ENCODE data around the gene KIRREL3. TPM values are rescaled to one million over a fixed set of nuclear protein-coding genes. Genes with fewer than 3 reads are reported as not detected.

Gene KIRREL3
- total RNA-seq, 1 donor from 2014 or later: 0.13 TPM

DNA sequence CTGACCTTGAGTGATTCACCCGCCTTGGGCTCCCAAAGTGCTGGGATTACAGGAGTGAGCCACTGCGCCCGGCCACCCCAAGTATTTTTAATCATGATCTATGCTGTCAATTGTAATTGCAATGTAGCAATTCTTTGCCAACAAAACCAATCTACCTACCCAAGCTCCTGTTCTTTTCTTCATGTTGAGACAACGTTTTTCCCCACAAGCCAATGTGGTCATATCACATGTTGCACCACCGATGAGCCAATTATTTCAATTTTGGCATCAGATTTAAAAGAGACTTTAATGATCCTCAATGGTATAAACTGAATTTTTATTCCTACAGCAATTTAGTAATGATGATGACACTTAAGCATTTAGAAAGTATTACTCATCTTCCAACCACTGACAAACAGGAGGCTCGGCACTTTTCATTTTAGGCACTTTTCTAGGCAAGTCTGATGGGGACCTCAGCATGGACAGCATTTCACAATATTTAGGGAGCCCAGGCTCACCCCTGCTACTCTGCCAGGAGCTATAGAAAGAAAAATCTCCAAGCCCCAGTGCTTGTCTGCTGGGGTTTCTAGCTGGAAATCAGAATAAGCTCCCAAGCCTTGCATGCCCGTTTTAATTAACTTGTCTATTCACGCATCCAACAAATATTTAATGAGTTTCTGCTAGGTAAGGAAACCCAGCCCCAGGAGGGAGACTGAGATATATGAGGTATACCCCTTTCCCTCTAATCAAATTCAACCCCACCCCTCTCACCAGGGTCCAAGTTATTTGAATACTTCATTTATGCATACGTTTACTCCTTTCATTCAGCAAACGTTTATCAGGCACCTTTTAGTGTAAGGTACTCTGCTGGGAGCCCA lies 353.6 kb downstream of the KIRREL3 start:
- no peak for DNase-seq (ENCODE audit: low spot score)

DNA sequence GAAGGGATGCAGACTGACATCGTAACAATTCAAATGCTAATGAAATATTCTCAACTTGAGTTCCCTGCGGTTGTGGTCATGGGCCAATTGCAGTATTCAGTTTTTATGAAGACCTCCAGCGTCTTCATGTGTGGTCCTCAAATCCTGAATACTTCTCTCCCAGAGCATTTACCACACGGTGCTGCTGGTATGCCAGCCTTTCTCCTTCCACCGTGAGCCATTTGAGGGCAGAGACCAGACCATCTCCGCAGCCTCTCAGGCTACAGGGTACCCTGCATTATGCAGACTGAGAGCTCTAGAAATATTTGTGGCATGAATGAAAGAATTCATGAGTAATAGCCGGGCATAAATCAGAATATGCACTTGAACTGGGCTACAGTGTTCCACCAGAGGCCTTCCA lies 355.4 kb downstream of the KIRREL3 start:
- DNase-seq (ENCODE audit: low spot score) (no peak), ATAC-seq (no peak)

More for the DNA sequence above, 353.6 kb downstream of the KIRREL3 start:
- ATAC-seq: no peak

GRCh38 chr11:126640186-126640585 lies 360.4 kb downstream of the KIRREL3 start:
- no peak for ATAC-seq
- no peak for DNase-seq (ENCODE audit: low spot score)

- DNase-seq (ENCODE audit: low spot score): no peak
- no peak for ATAC-seq
Observed at GRCh38 chr11:126639692-126640091, 360.9 kb downstream of the KIRREL3 start.

DNA sequence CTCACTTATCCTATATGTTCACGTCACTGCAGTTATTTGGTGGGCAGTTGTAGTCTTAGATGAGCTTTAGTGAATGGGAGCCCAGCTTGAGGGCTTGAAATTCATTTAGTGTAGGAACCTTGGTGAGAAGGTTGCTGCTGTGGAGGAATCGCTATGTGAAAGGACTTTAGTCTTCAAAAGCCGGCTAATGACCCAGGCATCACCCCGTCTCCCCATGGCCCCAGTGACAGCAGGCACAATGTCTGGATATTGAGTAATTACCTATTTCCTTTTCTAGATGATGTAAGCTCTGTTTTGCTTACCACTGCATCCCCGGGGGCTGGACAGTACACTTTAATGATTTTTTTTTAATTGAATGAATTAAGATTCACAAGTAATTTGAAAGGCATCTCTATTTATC lies 361.9 kb downstream of the KIRREL3 start:
- DNase-seq (ENCODE audit: low spot score) (no peak), ATAC-seq (peak; percentile 35)

GRCh38 chr11:126637795-126638175 lies 362.8 kb downstream of the KIRREL3 start:
- DNase-seq (ENCODE audit: low spot score) (no peak), ATAC-seq (no peak)

DNA sequence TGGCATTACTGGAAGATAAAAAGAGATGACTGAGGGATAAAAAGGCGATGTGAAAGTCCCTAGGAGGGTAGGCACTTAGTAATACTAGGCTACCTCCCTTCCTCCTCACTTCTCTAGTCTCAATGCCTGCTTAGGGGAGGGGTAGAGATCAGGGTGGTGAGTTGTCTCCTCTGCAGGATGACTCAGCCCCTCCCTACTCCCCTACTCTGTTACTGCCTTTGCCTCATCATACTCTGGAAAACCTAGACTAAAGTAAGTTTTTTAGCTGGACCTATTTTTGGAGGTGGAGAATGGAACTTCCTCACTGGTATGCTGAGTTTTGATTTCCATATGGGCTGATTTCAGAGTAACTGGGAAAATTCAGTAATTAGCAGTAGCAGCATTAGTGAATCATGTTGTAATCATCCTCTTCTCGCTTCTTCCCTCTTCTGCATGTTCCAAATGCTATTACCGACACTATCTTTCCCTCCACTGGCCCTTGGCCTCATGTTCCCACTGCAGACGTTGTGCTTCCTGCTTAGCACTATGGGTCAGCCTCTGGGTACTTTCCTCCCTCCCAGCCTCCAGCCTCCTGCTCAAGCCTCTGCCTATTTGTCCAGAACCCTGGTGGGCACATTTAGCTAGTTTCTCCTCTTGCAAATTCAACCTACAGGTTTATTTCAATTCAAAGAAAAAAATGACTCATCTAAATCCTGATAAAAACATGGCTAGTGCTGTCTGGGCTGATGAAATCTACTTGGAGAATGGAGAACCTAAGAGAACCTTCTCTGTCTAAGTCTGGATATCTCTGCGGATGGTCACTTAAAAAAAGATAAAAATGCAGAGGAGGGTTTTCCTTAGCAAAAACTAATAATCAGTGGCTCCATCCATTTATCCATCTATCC lies 363.4 kb downstream of the KIRREL3 start:
- no peak for DNase-seq (ENCODE audit: low spot score)
- no peak for ATAC-seq

DNA sequence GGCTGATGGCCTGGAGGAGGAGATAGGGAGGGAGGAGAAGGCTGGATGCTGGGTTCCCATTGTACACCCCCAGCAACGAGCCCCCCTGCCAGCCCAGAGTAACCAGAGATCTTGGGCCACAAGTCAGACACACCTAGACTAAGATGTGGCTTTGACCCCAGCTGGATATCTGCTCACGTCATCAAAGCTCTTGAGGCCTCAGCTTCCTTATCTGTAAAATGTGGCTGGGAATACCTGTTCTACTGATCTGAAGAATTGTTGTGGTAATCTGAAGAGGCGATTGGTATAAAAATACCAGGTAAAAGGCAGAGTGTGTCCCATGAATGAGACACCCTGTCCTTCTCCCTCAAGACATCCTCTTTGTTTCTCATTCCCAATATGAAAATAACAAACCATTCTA lies 365.1 kb downstream of the KIRREL3 start:
- ATAC-seq (no peak), DNase-seq (ENCODE audit: low spot score) (no peak)

- ATAC-seq (peak; percentile 58), DNase-seq (ENCODE audit: low spot score) (no peak)
Observed at GRCh38 chr11:126634963-126635362, 365.6 kb downstream of the KIRREL3 start.

GRCh38 chr11:126633330-126633729 lies 367.2 kb downstream of the KIRREL3 start:
- no peak for ATAC-seq
- no peak for DNase-seq (ENCODE audit: low spot score)

- DNase-seq (ENCODE audit: low spot score) (no peak), ATAC-seq (no peak)
Observed at GRCh38 chr11:126630893-126631798, 369.4 kb downstream of the KIRREL3 start.

DNA sequence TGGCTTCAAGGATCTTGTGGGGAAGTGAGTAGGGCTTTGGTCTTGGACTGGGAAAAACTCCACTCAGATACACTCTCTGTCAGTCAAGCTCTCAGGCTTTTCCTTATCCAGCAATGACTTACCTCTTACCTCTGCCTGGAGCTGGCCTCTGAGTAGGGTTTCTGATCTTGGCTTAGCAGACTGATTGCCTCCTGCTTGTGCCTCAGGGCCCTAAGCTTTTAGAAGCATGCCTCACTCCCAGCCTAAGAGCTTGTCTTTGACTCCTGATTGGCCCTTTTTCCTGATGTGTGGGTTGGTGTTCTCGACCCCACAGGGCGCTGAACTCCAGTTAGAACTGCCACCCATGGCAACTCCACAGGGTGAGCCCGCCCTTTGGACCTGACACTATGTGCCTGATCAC lies 370.1 kb downstream of the KIRREL3 start:
- DNase-seq (ENCODE audit: low spot score) (no peak), ATAC-seq (no peak)

DNA sequence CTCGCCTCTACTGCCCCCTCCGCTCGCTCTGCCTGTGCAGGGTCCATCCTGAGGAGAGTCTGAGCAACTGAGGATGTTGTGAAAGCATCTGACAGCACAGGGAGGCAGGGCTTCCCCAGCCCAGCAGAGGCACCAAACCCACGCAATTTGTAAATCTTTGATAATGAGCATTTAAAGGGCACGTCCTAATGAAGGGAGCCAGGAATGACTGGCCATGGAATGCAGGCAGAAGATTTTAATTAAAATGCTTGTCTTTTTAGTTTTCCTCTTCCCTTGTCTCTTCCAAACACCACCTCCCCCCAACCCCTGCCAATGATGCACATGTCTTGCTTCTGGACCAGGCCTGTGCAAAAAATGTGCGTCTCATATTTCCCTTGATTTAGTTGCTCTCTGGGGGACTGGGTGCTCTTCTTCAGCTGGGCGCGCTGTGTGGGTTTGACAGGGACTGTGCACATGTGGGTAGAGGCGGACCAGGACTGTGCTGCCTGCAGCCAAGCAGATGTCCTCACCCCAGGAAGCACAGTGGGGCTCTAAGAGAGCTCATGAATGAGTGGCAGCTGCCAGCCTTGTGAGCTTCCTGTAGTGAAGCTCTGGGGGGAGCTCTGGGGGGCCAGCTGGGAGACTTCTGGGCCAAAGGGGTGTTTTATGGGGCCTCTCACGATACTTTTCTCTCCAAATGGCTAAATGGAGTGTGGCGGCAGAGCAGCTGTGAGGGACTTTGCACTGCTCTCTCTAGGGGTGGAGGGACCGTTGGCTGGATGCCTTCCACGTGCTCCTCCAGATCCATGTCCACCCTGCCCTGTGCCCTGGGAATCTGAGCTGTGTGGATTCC lies 371.6 kb downstream of the KIRREL3 start:
- DNase-seq (ENCODE audit: low spot score): peak; percentile 91
- peak; percentile 80 for ATAC-seq

DNA sequence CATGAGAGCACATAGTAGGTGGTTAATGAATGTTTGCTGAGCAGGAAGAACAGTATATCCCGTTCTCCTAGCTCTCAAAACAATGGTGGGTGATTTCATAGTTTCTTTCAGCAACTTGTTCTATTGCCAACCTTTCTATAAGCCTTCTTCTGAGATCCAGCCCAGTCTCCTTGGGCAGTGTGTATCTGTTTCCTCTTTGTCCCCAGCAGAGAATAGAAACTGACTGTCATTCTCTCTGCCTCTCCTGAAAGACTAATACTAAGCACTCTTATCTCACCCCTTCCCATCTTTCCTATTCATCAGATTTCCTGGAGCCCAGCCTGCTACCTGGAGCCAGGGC lies 372.1 kb downstream of the KIRREL3 start:
- ATAC-seq (no peak), DNase-seq (ENCODE audit: low spot score) (peak; percentile 74)

GRCh38 chr11:126627421-126627820 lies 373.1 kb downstream of the KIRREL3 start:
- no peak for ATAC-seq
- DNase-seq (ENCODE audit: low spot score): no peak

GRCh38 chr11:126624506-126624905 lies 376.1 kb downstream of the KIRREL3 start:
- ATAC-seq (no peak), DNase-seq (ENCODE audit: low spot score) (no peak)

GRCh38 chr11:126619516-126619915 lies 381.1 kb downstream of the KIRREL3 start:
- DNase-seq (ENCODE audit: low spot score) (no peak), ATAC-seq (peak; percentile 96)

DNA sequence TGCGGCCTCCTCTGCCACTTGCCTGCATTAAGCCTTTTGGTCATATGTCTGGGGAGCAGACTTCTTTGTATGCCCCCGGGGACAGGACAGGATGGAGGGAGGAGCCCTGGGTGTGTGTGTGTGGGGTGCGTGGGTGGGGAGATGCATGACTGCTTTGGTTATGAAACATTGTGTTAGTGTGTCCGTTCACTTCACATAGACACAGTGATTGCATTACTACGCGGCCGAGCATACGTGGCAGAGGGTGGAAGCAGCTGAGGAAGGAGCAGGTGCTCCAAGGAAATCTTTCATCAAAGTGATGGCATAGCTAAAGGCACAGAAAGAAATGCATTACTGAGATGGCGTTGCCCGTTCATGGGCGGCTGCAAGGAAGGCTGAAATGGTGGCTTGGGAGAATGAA lies 384.7 kb downstream of the KIRREL3 start:
- DNase-seq (ENCODE audit: low spot score): no peak
- no peak for ATAC-seq

- DNase-seq (ENCODE audit: low spot score) (no peak), ATAC-seq (no peak)
Observed at GRCh38 chr11:126613272-126613671, 387.3 kb downstream of the KIRREL3 start.

DNA sequence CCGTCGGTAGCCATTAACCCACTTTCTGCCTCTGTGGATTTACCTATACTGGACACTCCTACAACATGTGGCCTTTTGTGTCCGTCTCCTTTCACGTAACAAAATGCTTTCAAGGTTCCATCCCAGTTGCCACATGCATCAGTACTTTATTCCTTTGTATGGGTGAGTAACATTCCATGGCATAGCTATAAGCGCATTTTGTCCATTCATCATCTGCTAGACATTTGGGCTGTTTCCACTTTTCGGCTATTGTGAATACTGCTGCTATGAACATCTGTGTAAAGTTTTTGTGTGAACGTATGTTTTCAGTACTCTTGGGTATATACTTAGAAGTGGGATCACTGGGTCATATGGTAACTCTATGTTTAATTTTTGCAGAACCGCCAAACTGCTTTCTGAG lies 387.9 kb downstream of the KIRREL3 start:
- ATAC-seq (no peak), DNase-seq (ENCODE audit: low spot score) (no peak)
